HK-2 (cell line): ENCODE data around the gene LOXHD1.

Source experiments
- DNase-seq: peaks from one replicate; pipeline ENCODE4 v3.0.0-alpha.2; 2018; ENCODE audit not compliant: unreplicated experiment

Gene LOXHD1

GRCh38 chr18:46657115-46657955 is at the start of gene LOXHD1:
LOXHD1 (minus strand) TSS chr18:46657220; CDS start chr18:46657033, 187 bp downstream.
- no peak for DNase-seq

DNA sequence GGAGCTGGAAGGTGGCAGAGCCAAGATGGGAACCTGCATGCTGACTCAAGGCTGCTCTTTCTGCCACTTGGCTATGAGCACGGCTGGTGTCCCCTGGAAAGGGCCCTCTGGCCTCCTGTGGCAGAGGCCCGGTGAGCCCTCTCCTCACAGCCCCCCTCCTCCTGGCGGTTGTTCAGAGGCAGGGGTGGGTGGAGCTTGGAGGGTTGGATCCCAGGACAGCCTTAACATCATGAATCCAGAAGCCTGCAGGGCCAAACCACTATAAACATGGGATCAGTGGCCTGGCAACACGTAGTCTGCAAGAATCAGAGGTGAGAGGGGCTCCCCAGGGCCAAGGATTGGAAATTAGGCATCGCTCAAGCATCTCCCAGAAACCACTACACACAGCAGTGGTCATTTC is 48.5 kb upstream of the LOXHD1 start:
- DNase-seq: no peak

DNA sequence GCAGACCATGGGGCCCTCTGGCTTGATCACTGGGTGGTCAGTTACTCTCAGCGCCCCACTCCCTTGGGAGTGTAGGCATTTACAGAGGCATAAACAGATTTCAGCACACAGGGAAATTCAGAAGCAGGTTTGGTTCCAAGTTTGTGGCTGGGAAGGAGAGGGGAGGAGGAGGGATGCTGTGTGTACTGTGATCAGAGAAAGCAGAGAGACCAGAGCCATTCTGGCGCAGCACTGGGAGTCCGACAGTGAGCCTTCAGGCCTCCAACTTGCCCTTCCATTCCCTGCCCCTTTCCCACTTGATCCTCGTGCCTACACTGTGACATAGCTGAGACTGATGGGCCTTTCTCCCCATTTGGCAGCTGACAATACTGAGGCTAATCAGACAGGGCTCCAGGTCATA is 47.8 kb upstream of the LOXHD1 start:
- no peak for DNase-seq

DNA sequence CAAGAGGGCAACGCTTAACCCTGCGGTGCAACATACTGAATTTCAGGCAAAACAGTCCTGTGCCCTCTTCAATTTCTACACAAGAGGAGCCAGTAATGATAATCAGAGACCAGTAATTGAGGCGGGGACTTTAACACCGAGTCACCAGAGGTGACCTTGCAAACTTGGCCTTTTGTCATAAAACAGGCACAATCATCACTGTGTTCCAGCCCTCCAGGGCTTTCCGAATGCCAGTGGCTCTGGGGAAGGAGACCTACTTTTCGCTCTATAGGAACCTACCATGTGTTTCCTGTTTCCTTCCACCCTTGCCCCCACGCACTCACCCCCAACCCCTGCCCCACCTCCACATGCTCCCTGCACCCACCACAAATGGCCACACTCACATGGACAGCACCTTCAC is 47.2 kb upstream of the LOXHD1 start:
- DNase-seq: no peak

DNA sequence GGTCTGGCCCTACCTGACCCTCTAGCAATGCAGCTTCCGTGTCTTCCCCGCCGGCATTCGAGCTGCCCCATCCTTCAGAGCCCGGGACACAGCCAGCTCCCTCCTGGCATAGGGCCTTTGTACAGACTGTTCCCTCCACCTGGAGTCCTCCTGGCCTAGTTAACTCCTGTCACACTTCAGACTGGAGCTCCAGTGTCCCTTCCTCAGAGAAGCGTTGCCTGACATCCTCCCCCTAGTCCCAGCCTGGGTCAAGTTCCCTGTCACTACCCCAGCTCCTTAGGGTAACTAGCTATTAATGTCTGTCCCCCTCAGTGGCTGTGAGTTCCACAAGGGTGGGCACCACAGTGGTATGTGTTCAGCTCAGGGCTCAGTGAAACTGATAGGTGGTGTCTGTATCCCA is 45.5 kb upstream of the LOXHD1 start:
- DNase-seq: no peak

DNA sequence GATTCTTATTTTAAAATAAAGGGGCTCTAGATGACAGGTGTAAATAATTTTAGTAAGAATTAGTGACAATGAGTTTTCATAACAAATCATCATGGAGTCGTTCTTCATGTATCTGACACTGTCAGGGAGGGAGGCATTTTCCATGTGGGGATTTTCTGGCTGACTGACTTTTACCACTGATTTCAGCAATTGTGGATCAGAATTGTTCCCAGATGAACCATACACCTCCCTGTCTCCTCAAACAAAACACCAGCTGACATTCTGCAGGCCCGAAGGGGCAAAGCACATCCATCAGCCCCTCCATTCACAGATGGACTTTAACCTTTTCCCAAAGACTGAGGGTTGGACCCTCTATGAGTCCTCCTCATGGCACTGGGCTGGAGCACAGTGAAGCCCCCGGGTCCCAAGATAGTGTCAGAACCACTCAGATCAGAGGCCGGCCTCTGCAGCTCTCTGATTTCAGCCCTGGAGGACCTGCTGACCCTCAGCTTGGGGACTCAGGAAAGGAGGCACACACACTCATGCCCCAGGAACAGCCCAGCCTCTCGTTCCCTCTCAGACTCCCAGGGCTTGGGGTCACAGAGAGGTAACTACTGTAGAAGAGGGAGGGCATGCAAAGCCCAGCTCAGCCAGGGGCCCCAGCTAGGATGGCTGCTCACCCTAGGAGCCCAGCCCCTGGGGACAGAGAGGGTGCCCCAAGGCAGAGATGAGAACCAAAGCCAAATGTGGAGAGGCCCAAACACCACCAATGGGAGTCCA is 43.2 kb upstream of the LOXHD1 start:
- no peak for DNase-seq

GRCh38 chr18:46696702-46697101 is 39.7 kb upstream of the LOXHD1 start:
- DNase-seq: no peak

- DNase-seq: no peak
These were observed 39.2 kb upstream of the LOXHD1 start for GRCh38 chr18:46696268-46696667.

GRCh38 chr18:46693996-46694395 is 37.0 kb upstream of the LOXHD1 start:
- DNase-seq: no peak

DNA sequence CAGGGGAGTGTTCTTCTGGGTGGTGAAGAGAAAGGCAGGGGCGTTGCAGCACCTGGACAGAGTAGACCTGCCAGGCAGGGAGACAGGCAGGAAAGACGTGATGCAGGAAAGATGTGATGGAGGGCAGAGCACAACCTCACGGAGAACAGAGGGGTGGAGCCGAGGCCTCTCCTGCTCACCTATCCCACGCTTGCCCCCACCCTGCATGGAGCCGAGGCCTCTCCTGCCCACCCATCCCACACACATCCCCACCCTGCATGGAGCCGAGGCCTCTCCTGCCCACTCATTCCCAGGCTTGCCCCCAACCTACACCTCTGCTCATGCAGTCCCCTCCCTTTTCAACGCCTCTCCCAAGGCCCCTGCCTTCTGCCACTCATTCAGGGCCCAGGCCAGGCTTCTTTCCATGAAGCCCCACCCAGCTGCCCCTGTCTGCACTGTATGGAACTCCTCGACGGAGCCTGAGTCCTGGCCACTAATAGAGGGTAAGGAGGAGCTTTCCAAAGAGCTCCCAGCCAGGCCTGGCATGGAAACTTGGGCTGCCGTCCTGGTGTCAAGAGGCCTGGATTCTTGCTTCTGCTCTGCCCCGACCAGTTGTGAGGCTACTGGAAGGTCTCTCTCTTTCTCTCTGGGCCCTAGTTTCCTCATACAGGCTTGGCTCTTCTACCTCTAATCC is 32.0 kb upstream of the LOXHD1 start:
- no peak for DNase-seq

DNA sequence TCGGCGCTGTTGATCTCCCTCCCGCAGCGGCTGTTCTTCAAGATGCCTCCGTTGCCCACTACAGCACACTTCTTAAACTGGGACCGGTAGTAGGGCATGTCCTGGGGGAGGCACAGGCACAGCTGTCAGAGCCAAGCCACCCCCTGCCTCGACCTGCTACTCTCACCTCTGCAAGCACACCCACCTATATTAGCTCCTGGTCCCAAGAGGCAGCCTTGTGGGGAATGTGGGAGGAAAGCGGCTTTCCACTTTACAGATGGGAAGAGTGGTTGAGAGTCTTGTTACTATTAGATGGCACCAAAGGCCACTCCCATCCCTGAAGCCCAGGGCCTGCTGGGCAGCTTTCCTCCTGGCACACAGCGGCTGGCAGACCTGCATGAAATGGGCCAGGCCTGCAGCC is 29.2 kb upstream of the LOXHD1 start:
- no peak for DNase-seq

GRCh38 chr18:46683252-46683651 is 26.2 kb upstream of the LOXHD1 start:
- no peak for DNase-seq

- DNase-seq: no peak
These were observed 24.0 kb upstream of the LOXHD1 start for GRCh38 chr18:46680784-46681695.

DNA sequence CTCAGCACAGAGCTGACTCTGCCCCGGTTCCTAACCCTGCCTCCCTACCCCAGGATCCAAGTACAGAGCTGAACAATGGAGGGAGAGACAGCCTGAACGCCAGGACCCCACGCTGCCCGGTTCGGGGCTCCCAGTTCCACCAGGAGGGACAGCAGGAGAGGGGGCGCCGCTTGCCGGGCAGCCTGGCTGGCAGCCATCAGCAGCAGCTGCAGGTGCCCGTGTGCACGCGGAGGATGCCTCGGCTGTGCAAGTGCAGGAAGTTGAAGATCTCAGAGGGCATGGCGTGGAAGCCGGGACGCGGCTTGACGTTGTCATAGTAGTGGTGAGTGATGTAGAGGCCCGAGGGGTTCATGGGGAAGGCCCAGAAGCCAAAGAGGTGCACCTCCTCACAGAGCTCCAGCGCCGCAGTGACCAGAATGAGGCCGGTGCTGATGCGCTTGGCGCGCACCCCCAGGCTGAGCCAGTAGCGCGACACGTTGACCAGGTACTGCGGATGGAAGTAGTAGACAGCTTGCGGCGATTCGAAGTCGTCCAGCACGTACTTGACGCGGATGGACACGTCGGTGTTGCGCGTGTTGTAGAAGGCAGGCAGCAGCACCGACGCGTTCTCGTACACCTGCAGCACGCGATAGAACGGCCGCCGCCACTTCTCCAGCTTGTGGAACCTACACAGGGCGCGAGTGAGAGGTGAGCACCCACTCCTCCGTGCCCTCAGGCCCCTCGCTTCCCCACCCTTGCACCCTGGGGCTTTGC is 23.0 kb upstream of the LOXHD1 start:
- no peak for DNase-seq

- no peak for DNase-seq
These were observed 21.9 kb upstream of the LOXHD1 start for GRCh38 chr18:46678785-46679399.

DNA sequence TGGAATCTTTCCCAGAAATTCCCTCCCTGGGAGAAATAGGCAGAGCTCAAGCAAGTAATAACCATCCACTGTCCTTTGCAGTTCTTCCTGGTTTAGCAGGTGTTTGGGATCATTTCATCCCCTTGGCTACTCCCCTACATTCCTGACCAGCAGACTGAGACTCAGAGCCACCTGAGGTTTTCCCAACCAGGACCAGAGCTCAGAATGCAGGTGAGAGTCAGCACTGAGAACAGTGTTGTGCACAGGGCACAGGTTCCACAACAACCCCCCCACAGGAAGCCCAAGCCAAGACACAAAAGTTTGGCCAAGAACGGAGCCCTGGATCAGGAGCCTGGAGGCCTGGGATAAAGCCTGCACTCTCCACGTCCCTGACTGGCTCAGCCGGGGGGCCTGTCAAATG is 21.0 kb upstream of the LOXHD1 start:
- DNase-seq: no peak

DNA sequence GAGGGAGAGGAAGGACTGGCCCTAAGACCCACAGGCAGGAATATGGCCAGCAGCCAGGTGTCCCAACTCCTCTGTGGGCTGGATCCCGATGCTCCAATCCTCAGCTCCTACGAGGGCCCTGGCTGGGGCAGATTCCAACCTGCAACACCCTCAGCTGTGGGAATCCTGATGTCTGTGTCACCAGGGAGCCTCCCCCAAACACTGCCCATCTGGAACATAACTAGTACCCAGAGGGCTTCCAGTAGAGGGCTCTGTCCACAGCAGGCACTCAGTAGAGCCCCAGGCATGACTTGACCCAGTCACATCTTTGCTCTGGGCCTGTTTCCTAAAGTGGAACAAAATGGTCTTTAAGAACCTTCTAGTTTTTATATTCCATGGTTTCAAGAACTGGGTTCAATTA is 20.6 kb upstream of the LOXHD1 start:
- peak; percentile 4 for DNase-seq

DNA sequence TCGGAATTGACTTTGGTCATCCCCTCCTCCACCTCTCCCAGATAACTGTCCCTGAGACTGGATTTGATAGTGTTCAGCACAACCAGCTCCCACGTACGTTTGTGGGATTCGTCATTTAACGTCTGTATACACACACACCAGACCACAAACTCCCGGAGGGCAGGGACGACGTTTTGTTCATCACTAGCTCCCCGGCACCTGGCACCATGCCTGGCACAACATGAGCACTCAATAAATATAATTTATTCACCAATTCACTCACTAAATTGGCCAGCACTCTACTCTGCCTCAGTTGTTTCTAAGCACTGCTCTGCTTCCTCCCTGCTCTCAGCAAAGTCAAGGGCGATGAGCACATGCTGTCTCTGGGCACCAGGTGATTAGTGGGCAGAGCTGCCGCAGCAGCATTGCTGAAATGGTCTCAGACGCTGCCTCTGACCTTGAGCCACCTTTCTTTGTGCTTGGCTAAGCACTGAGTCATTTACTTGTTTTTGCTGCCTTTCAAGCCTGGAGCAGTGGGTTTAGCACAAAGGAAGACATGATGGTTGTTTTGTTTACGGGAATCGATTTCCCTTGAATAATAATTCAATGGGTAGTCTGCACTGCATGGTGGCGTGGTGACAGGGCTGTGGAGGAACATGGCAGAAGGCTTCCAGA is 19.3 kb upstream of the LOXHD1 start:
- DNase-seq: peak; percentile 37

DNA sequence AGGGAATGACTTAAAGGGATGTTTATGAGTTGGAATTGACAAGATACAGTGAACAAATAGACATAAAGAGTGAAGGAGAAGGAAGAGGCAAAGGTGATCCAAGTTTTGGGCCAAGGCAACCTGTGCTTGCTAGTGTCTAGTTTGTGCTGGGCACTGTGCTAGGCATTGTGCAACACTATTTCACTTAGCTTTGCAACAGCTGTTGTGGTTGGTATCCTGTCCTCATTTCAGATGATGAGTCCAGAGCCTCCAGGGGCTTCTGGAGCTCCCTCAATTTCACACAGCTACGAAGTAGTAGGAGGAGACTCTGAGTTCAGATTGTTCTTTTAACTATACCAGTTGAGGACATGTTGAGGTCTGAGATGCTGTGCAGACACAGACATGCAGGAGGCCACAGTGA is 18.1 kb upstream of the LOXHD1 start:
- no peak for DNase-seq
